ENCODE results near the gene SLC8B1.

- no peak for TF ChIP-seq CTCF (IDR thresholded peaks at IDR 0.05)
- no peak for TF ChIP-seq POLR2AphosphoS5 (IDR thresholded peaks at IDR 0.05)
Measured at GRCh38 chr12:113339540-113339939, 4.6 kb upstream of the SLC8B1 start.
